ENCODE results near the gene LDB3. TPM values are rescaled to one million over a fixed set of nuclear protein-coding genes. Genes with fewer than 3 reads are reported as not detected.

The LDB3 gene
- total RNA-seq, 1 experiment from 2014 or later: 0.20 TPM

- H3K27ac ChIP-seq (ENCODE audit: low read depth, low read length): no peak overlapping the region
- TF ChIP-seq CBX3 (IDR thresholded peaks at IDR 0.05; ENCODE audit: low read depth): no peak
- no peak for TF ChIP-seq SP1 (IDR thresholded peaks at IDR 0.05; ENCODE audit: low read depth)
- TF ChIP-seq, protein P1, sequence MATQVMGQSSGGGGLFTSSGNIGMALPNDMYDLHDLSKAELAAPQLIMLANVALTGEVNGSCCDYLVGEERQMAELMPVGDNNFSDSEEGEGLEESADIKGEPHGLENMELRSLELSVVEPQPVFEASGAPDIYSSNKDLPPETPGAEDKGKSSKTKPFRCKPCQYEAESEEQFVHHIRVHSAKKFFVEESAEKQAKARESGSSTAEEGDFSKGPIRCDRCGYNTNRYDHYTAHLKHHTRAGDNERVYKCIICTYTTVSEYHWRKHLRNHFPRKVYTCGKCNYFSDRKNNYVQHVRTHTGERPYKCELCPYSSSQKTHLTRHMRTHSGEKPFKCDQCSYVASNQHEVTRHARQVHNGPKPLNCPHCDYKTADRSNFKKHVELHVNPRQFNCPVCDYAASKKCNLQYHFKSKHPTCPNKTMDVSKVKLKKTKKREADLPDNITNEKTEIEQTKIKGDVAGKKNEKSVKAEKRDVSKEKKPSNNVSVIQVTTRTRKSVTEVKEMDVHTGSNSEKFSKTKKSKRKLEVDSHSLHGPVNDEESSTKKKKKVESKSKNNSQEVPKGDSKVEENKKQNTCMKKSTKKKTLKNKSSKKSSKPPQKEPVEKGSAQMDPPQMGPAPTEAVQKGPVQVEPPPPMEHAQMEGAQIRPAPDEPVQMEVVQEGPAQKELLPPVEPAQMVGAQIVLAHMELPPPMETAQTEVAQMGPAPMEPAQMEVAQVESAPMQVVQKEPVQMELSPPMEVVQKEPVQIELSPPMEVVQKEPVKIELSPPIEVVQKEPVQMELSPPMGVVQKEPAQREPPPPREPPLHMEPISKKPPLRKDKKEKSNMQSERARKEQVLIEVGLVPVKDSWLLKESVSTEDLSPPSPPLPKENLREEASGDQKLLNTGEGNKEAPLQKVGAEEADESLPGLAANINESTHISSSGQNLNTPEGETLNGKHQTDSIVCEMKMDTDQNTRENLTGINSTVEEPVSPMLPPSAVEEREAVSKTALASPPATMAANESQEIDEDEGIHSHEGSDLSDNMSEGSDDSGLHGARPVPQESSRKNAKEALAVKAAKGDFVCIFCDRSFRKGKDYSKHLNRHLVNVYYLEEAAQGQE (IDR thresholded peaks at IDR 0.05; ENCODE audit: low read depth): no peak
- TF ChIP-seq TCF7L2 (IDR thresholded peaks at IDR 0.05; ENCODE audit: borderline replicate concordance, extremely low read depth, insufficient read depth, insufficient read length): no peak
- no peak overlapping the region for H3K4me2 ChIP-seq (ENCODE audit: low read length)
- ChIA-PET POLR2A (no interaction called here), CTCF (interaction anchor here (1.1 kb wide), 1 partner anchor 10 kb away, joined by 4 read pairs; no protein-coding TSS in a partner anchor), RAD21 (ENCODE audit: low non-redundant PET in 1 of 2, low total read pairs in 2 of 2, uncharacterized antibody in 2 of 2, unreplicated experiment in 2 of 2) (no interaction called here)
- H3K4me3 ChIP-seq (replicated peaks in 1 of 2; ENCODE audit: low read depth in 1 of 2, low read length in 2 of 2): no peak overlapping the region
- DNase-seq (ENCODE audit: low read depth, low spot score) (no peak), ATAC-seq (no peak)
- no peaks in the 10 kb centered on the region for H3K4me1 ChIP-seq (ENCODE audit: control insufficient read depth in 1 of 2, insufficient read depth in 2 of 2, low read length in 2 of 2)
- no peaks in the 10 kb centered on the region for H3K36me3 ChIP-seq (ENCODE audit: control insufficient read depth in 1 of 2, insufficient read depth in 2 of 2, low read length in 2 of 2)
- BruUV-seq (replicated peaks): no TSS peak
- H3K27me3 ChIP-seq (ENCODE audit: insufficient read depth, low read length): no peaks in the 10 kb centered on the region
- H3K9me3 ChIP-seq (ENCODE audit: control insufficient read depth in 1 of 2, insufficient read depth in 1 of 2, low read depth in 1 of 2, low read length in 2 of 2): no peaks in the 10 kb centered on the region
- intact Hi-C loops (cut with micrococcal nuclease): no loop called here
- no peaks in the 10 kb centered on the region for H3K9me2 ChIP-seq (ENCODE audit: insufficient read depth)
- H3K9ac ChIP-seq (ENCODE audit: low read length): no peak overlapping the region
- H4K20me1 ChIP-seq (ENCODE audit: insufficient read depth): no peaks in the 10 kb centered on the region
- no peak overlapping the region for H2AFZ ChIP-seq (ENCODE audit: low read depth, low read length, poor library complexity, severe bottlenecking)
- H3K79me2 ChIP-seq (ENCODE audit: insufficient read depth, low read length): no peaks in the 10 kb centered on the region
Measured at GRCh38 chr10:86703176-86703575, 34.9 kb downstream of the LDB3 start.

GRCh38 chr10:86705139-86705538 lies 36.8 kb downstream of the LDB3 start:
- ChIA-PET CTCF (no interaction called here), RAD21 (ENCODE audit: low non-redundant PET in 1 of 2, low total read pairs in 2 of 2, uncharacterized antibody in 2 of 2, unreplicated experiment in 2 of 2) (no interaction called here), POLR2A (interaction anchor here (0.7 kb wide), 1 partner anchor 651 kb away, joined by 4 read pairs; no protein-coding TSS in a partner anchor)
- Histone ChIP-seq H3K4me3 (replicated peaks in 1 of 2; ENCODE audit: low read depth in 1 of 2, low read length in 2 of 2) (no peak overlapping the region), H3K4me1 (ENCODE audit: control insufficient read depth in 1 of 2, insufficient read depth in 2 of 2, low read length in 2 of 2) (peaks cover 0 to under 1% of the 10 kb centered on the region in 2 experiments; a peak in 1 of 4 replicates), H3K9ac (ENCODE audit: low read length) (no peak overlapping the region), H2AFZ (ENCODE audit: low read depth, low read length, poor library complexity, severe bottlenecking) (no peak overlapping the region), H3K9me2 (ENCODE audit: insufficient read depth) (no peaks in the 10 kb centered on the region), H3K4me2 (ENCODE audit: low read length) (no peak overlapping the region), H3K79me2 (ENCODE audit: insufficient read depth, low read length) (no peaks in the 10 kb centered on the region), H4K20me1 (ENCODE audit: insufficient read depth) (no peaks in the 10 kb centered on the region), H3K27me3 (ENCODE audit: insufficient read depth, low read length) (no peaks in the 10 kb centered on the region), H3K36me3 (ENCODE audit: control insufficient read depth in 1 of 2, insufficient read depth in 2 of 2, low read length in 2 of 2) (no peaks in the 10 kb centered on the region), H3K27ac (ENCODE audit: low read depth, low read length) (no peak overlapping the region), H3K9me3 (ENCODE audit: control insufficient read depth in 1 of 2, insufficient read depth in 1 of 2, low read depth in 1 of 2, low read length in 2 of 2) (no peaks in the 10 kb centered on the region)
- BruUV-seq (replicated peaks): no TSS peak
- DNase-seq (ENCODE audit: low read depth, low spot score) (no peak), ATAC-seq (no peak)
- intact Hi-C loops (cut with micrococcal nuclease): no loop called here
- TF ChIP-seq ELF1 (IDR thresholded peaks at IDR 0.05; ENCODE audit: borderline replicate concordance, low read depth): no peak
- TF ChIP-seq SRF (IDR thresholded peaks at IDR 0.05; ENCODE audit: low read depth): no peak
- TF ChIP-seq ZFX (IDR thresholded peaks at IDR 0.05): no peak
- no peak for TF ChIP-seq ATF3 (IDR thresholded peaks at IDR 0.05)
- no peak for TF ChIP-seq RAD21 (IDR thresholded peaks at IDR 0.05; ENCODE audit: low read depth)
- TF ChIP-seq SP1 (IDR thresholded peaks at IDR 0.05; ENCODE audit: low read depth): no peak
- no peak for TF ChIP-seq POLR2A (IDR thresholded peaks at IDR 0.05; ENCODE audit: borderline replicate concordance, extremely low read depth, insufficient read depth, insufficient read length)
- no peak for TF ChIP-seq CBX3 (IDR thresholded peaks at IDR 0.05; ENCODE audit: low read depth)
- TF ChIP-seq JUND (IDR thresholded peaks at IDR 0.05): no peak
- no peak for TF ChIP-seq ZBTB33 (IDR thresholded peaks at IDR 0.05; ENCODE audit: extremely low read depth, insufficient replicate concordance, low read length)
- no peak for TF ChIP-seq YY1 (IDR thresholded peaks at IDR 0.05; ENCODE audit: extremely low read depth, insufficient replicate concordance, low read depth, low read length)
- no peak for TF ChIP-seq POLR2AphosphoS5 (IDR thresholded peaks at IDR 0.05; ENCODE audit: low read depth, low read length)

All from HCT116 (cell line).